Right cardiac atrium (tissue), 5 donors: Measurements from ENCODE around the gene EVA1B. TPM values are rescaled to one million over a fixed set of nuclear protein-coding genes. Genes with fewer than 3 reads are reported as not detected.

ENCODE experiments used
- ATAC-seq, 2 donors: fragments of 200-7000 bp; cut with Tn5 transposase; one replicate each; pipeline versions ENCODE4 v1.8.0 to v1.9.1; 2020; ENCODE audit warnings: moderate library complexity in 2 of 2, mild to moderate bottlenecking in 1 of 2
- DNase-seq, 3 donors: peaks; one replicate each; pipeline ENCODE4 v3.0.0-alpha.2; 2020
- H3K27ac ChIP-seq: one replicate; pipeline ENCODE4 v1.5.1; 2013; ENCODE audit warnings: mild to moderate bottlenecking, low read length, control low read depth, moderate library complexity
- H3K27me3 ChIP-seq: one replicate; pipeline ENCODE4 v1.6.1; 2013; ENCODE audit not compliant: control insufficient read depth, insufficient read depth
- H3K4me1 ChIP-seq: one replicate; pipeline ENCODE4 v1.6.1; 2013; ENCODE audit warnings: low read length; ENCODE audit not compliant: control insufficient read depth, insufficient read depth
- H3K4me3 ChIP-seq: one replicate; pipeline ENCODE4 v1.5.1; 2013; ENCODE audit warnings: low read length, control low read depth
- H3K9me3 ChIP-seq: one replicate; pipeline ENCODE4 v1.6.1; 2013; ENCODE audit warnings: low read length; ENCODE audit not compliant: control insufficient read depth
- WGBS: extraction: QIAGEN DNeasy Blood & Tissue Kit; methylation state at CpG from one replicate; pipeline ENCODE4 v1.1.7; 2013; 5-methylcytosine and 5-hydroxymethylcytosine counted together
- intact Hi-C, 4 donors: fragments of 100-400 bp; cut with DNase I; formaldehyde crosslinking; loops; one replicate each; pipeline versions ENCODE4 v1.11.0 to v1.14.0; 2022 to 2023
- polyA plus RNA-seq: library from polyadenylated mRNA; stranded (reverse); fragments of 200-250 nt; gene quantifications from one replicate; pipeline ENCODE4 v1.2.3, GENCODE V29; 2013
- total RNA-seq, 4 donors: library from RNA; stranded (reverse); fragmentation: NEBNext Ultra II Directional; extraction: Animal tissue kit (Norgen Biotek cat#: 25700); gene quantifications; one replicate each; pipeline ENCODE4 v1.2.1, GENCODE V29; 2021
- donor health status: healthy with polysubstance abuse.
- donor health status: DM: no; HTN: yes; CAD: no.
- donor health status: DM: no; HTN: no; CAD: no.
- donor health status: DM: no; HTN: yes; CAD: no; lungs with severe emphysema.
- donor health status: DM: yes; HTN: yes; CAD: no.

The EVA1B gene
- total and polyA plus RNA-seq, 5 donors: 11.5 to 17.4 (median 13.5) TPM

- no peak overlapping the region for H3K27ac ChIP-seq
- H3K9me3 ChIP-seq: no peaks in the 10 kb centered on the region
- DNase-seq (peak in 1 of 3 donors; percentile 40), ATAC-seq (no peak)
- H3K4me3 ChIP-seq: no peak overlapping the region
- intact Hi-C loops: no loop called here
- 90% methylated on average over 9 of the region's 9 CpGs for WGBS
- peaks cover 7% of the 10 kb centered on the region for H3K4me1 ChIP-seq
- H3K27me3 ChIP-seq: no peaks in the 10 kb centered on the region
Measured at GRCh38 chr1:36327421-36328087, 4.1 kb upstream of the EVA1B start.

- DNase-seq (peak in 1 of 3 donors; percentile 67), ATAC-seq (no peak)
- no peaks in the 10 kb centered on the region for H3K9me3 ChIP-seq
- intact Hi-C loops: no loop called here
- H3K27me3 ChIP-seq: no peaks in the 10 kb centered on the region
- 67% methylated on average over 6 of the region's 6 CpGs for WGBS
- H3K27ac ChIP-seq: no peak overlapping the region
- H3K4me1 ChIP-seq: peaks cover 10% of the 10 kb centered on the region
- no peak overlapping the region for H3K4me3 ChIP-seq
Measured at GRCh38 chr1:36326499-36326898, 3.1 kb upstream of the EVA1B start.

GRCh38 chr1:36324353-36324703, 883 bp upstream of the EVA1B start:
- ATAC-seq (no peak), DNase-seq (peak in 1 of 3 donors; percentile 66)
- Histone ChIP-seq H3K9me3 (no peaks in the 10 kb centered on the region), H3K27me3 (no peaks in the 10 kb centered on the region), H3K27ac (peak overlapping the region; percentile 7), H3K4me1 (peaks cover 7% of the 10 kb centered on the region), H3K4me3 (no peak overlapping the region)
- 15% methylated on average over 9 of the region's 9 CpGs for WGBS
- intact Hi-C loops: no loop called here

- Histone ChIP-seq H3K4me3 (peak overlapping the region; percentile 94), H3K9me3 (no peaks in the 10 kb centered on the region), H3K27ac (peak overlapping the region; percentile 80), H3K4me1 (peaks cover 2% of the 10 kb centered on the region), H3K27me3 (no peaks in the 10 kb centered on the region)
- ATAC-seq (peak; percentile 30 to 41), DNase-seq (peak; percentile 66 to 87 (median 85))
- WGBS: 4% methylated on average over 83 of the region's 83 CpGs
- intact Hi-C loops: no loop called here
Measured at GRCh38 chr1:36322786-36323635, 434 bp downstream of the EVA1B start.

- WGBS: 44% methylated on average over 67 of the region's 67 CpGs
- peak; percentile 39 to 78 (median 73) for DNase-seq
- Histone ChIP-seq H3K4me3 (peak overlapping the region; percentile 94), H3K9me3 (no peaks in the 10 kb centered on the region), H3K27ac (peak overlapping the region; percentile 34), H3K27me3 (no peaks in the 10 kb centered on the region), H3K4me1 (peaks cover 2% of the 10 kb centered on the region)
- intact Hi-C loops: no loop called here
- peak; percentile 0 to 4 for ATAC-seq
Measured at GRCh38 chr1:36322041-36322785, 1.2 kb downstream of the EVA1B start.

GRCh38 chr1:36321119-36321951, 2.1 kb downstream of the EVA1B start:
- WGBS: 21% methylated on average over 59 of the region's 59 CpGs
- DNase-seq: peak; percentile 83 to 93 (median 93)
- intact Hi-C loops: no loop called here

GRCh38 chr1:36320767-36321118, 2.7 kb downstream of the EVA1B start:
- Histone ChIP-seq H3K4me1 (peaks cover 2% of the 10 kb centered on the region), H3K9me3 (no peaks in the 10 kb centered on the region), H3K4me3 (peak overlapping the region; percentile 18), H3K27me3 (no peaks in the 10 kb centered on the region), H3K27ac (no peak overlapping the region)
- DNase-seq (no peak), ATAC-seq (no peak)
- intact Hi-C loops: no loop called here
- WGBS: 30% methylated on average over 23 of the region's 23 CpGs

More at GRCh38 chr1:36321119-36321951, 2.1 kb downstream of the EVA1B start:
- Histone ChIP-seq H3K27ac (peak overlapping the region; percentile 24), H3K4me3 (peak overlapping the region; percentile 18), H3K9me3 (no peaks in the 10 kb centered on the region), H3K4me1 (peaks cover 2% of the 10 kb centered on the region), H3K27me3 (no peaks in the 10 kb centered on the region)
- peak; percentile 52 to 61 for ATAC-seq

- no peak overlapping the region for H3K27ac ChIP-seq
- 50% methylated on average over 16 of the region's 16 CpGs for WGBS
- DNase-seq (peak in 1 of 3 donors; percentile 71), ATAC-seq (no peak)
- peak overlapping the region; percentile 18 for H3K4me3 ChIP-seq
- intact Hi-C loops: no loop called here
- peaks cover 2% of the 10 kb centered on the region for H3K4me1 ChIP-seq
- H3K9me3 ChIP-seq: no peaks in the 10 kb centered on the region
- H3K27me3 ChIP-seq: no peaks in the 10 kb centered on the region
Measured at GRCh38 chr1:36320291-36320761, 3.1 kb downstream of the EVA1B start.

- Histone ChIP-seq H3K27ac (no peak overlapping the region), H3K4me3 (no peak overlapping the region), H3K27me3 (no peaks in the 10 kb centered on the region), H3K9me3 (no peaks in the 10 kb centered on the region), H3K4me1 (peaks cover 4% of the 10 kb centered on the region)
- WGBS: 94% methylated on average over 7 of the region's 7 CpGs
- intact Hi-C loops: no loop called here
- DNase-seq: no peak
- no peak for ATAC-seq
Measured at GRCh38 chr1:36309397-36309796, 14.0 kb downstream of the EVA1B start.

GRCh38 chr1:36307601-36308330, 15.7 kb downstream of the EVA1B start:
- WGBS: 81% methylated on average over 10 of the region's 10 CpGs
- DNase-seq (peak in 2 of 3 donors; percentile 60 to 65), ATAC-seq (no peak)
- intact Hi-C loops: no loop called here
- no peaks in the 10 kb centered on the region for H3K9me3 ChIP-seq
- no peak overlapping the region for H3K4me3 ChIP-seq
- no peak overlapping the region for H3K27ac ChIP-seq
- H3K4me1 ChIP-seq: peaks cover 4% of the 10 kb centered on the region
- no peaks in the 10 kb centered on the region for H3K27me3 ChIP-seq
